GM18505 (cell line): ENCODE data around the gene STK25.
"Not testable (repeated sequence)": the region's sequence is repeated elsewhere in the genome, so short reads cannot be mapped to it uniquely, and the experiment has no call there.

Experiments used
- ATAC-seq: cut with Tn5 transposase; IDR thresholded peaks from one replicate; pipeline ENCODE4 v1.9.1; 2021; ENCODE audit not compliant: unreplicated experiment
- POLR2A ChIP-seq: IDR thresholded peaks from 4 replicates; pipeline ENCODE4 v1.6.1; 2011; ENCODE audit warnings: borderline replicate concordance; ENCODE audit not compliant: insufficient read depth, insufficient read length; ENCODE audit errors: extremely low read depth

STK25 gene

DNA sequence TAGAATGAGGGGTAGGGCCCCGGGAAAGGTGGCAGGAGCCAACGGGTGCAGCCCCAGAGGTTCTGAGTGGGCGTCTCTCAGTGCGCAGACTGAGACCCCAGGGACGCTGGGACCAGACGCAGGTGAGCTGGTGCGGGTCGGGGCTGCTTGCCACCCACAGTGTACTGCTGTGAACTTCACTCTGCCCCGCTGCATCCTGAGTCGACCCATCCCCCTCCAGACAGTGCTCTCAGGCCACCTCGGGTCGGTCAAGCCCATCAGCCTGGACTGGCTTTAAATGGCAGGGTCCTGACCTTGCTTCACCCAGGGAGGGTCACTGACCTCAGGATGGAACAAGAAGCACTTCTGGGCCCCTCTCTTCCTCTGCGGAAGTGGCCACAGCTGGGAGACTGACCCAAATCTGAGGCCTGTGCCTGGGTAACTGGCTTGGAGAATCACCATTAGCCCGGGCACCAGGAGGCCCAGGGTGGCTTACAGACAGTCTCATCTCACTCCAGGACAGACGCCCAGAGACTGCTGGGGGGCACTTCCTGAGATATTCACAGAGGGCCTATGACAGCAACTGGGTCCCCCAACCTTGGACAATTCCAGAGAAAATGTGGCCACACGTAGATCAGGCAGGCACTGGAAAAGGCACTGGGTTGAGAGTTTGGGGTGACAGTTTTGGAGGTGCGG is 26.5 kb upstream of the STK25 start:
- ATAC-seq = no peak
- no peak for TF ChIP-seq POLR2A

DNA sequence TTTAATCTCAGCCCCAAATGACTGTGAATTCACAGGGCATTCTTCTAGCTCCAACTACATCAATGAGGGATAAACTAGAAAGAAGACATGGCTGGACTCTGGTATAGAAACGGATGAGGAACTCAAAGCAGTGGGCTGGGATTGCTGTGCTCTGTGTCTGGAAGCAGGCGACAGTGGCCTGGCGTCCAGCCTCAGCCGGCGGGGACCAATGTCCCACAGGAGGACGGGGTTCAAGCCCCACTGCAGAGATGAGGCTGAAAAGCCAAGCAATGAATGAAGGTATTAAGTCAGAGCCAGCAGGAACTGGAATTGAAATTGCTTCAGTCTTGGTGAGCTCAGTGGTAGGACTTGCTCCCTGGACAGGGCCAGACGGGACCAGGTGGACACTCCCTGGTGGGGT is 25.9 kb upstream of the STK25 start:
- ATAC-seq = no peak
- TF ChIP-seq POLR2A = no peak

DNA sequence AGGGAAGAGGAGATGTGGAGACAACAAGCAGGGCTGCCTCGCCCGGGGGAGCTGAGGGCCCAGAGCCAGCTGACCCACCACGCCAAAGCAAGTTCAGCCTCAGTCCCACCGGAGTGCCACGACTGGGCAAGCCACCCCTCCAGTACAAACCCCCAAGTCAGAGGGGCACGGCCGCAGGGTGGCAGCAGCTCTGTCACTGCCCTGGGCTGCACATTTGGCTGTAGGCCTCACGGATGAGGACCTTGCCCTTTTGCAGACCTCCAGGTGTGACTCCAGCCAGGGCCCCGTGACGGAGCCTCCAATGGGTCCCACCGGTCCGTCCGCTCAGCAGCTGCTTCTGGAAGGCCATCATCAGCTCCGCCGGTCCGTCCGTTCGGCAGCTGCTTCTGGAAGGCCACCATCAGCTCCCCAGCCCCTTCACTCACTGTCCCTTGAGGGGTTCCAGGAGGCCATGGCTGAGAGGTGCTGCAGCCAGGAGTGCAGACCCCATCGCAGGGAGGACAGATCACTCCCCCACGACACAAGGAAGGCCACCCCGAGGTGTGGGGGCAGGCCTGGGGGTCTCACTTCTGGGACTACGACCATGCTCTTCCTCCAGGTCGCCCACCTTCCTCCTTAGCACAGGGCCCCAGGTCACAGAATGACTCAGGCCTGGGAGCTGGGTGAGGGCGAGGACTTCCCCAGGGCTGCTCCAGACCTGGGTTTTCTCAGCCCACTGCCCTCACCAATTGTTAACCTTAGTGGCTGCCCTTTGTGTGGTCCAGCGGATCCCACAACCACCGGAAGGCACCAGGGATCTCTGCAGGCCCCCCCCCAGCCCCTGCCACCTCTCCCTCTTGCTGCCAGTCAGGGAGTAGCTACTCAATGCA is 24.6 kb upstream of the STK25 start:
- TF ChIP-seq POLR2A = no peak
- no peak for ATAC-seq

DNA sequence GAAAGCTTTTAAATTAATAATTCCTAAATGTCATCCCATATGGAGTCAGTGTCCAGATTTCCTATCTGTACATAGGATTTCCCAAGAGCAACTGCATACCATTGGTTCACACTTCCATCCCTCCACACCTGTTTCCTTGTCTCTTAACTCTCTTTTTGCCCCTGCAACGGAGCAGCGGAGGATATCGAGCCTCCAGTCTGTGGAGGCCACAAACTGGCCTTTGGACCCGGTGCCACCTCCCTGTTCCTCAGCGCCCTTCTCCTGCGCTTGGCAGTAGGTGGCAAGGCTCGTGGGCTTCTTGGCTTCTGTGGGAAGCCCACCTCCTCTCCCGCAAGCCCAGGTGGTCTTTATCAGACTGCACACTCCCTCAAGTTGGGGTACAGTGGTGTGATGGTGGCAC is 23.8 kb upstream of the STK25 start:
- TF ChIP-seq POLR2A = no peak
- ATAC-seq = no peak

DNA sequence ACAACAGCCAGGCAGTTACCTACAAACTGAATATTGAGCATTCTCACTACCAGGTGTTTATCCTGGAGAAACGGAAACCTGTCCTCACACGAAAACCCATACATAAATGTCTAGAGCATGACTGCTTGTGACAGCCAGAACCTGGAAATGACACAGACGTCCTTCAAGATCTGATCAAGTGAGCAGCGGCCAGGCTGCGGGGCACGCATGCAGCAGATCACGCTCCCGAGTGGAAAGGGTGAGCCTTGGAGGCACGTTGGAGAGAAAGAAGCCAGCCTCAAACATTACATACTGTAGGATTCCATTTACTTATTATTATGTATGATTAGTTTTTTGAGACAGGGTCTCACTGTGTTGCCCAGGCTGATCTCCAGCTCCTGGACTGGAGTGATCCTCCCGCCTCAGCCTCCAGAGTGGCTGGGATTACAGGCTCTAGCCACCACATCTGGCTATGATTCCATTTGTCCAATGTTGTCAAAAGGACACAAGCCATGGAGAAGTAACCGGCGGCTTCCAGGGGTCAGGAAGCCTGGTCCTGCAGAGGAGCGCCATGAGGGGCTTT is 22.9 kb upstream of the STK25 start:
- TF ChIP-seq POLR2A = no peak
- no peak for ATAC-seq

DNA sequence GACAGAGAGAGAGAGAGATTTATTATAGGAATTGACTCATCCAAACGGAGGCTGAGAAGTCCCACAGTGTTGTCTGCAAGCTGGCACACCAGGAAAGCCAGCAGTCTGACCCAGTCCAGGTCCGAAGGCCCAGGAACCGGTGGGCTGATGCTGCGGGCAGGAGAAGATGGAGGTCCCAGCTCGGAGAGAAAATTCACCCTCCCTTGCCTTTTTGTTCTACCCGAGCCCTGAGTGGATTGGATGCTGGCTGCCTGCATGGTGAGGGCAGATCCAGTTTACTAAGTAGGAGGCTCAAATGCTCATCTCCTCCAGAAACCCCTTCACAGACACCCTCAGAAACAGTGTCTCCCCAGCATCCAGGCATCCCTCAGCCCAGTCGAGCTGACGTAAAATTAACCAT is 22.2 kb upstream of the STK25 start:
- TF ChIP-seq POLR2A = no peak
- ATAC-seq = no peak

DNA sequence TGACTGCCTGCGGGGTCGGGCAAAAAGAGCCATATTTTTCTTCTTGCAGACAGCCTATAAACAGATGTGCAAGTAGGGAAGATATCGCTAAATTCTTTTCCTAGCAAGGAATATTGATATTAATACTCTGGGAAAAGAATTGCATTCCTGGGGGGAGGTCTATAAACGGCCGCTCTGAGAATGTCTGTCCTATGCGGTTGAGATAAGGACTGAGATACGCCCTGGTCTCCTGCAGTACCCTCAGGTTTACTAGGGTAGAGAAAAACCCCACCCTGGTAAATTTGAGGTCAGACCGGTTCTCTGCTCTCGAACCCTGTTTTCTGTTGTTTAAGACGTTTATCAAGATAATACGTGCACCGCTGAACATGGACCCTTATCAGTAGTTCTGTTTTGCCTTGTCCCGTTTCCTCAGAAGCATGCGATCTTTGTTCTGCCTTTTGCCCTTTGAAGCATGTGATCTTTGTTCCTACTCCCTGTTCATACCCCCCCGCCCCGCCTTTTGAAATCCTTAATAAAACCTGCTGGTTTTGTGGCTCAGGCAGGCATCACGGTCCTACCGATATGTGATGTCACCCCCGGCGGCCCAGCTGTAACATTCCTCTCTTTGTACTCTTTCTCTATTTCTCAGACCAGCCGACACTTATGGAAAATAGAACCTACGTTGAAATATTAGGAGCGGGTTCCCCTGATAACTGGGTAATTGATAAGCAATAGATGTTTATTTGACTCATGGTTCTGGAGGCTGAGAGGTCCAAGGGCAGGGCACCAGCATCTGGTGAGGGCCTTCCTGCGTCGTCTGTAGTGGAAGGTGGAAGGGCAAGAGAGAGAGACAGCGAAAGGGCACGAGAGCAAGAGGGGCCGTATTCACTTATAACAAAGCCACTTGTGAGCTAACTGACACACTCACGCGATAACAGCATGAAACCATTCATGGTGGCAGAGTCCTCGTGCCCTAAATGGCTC is 17.7 kb upstream of the STK25 start:
- not testable (repeated sequence) for ATAC-seq

DNA sequence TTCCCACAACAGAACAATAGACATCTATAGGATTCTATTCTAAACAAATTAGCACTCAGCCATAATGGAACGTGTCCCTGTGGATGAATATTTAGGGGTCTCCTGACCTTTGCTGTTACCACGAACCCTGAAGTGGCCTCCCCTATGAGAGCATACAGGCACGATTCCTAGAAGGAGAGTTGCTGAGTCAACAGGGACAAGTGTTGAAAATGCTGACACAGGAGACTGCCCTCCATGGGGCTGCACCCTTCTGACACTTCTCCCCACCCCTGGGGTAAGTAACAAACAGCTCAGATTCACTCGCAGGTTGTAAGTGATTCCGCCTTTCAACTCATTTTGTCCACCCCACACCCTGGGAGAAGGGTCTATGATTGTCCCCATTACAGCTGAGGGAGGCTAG is 14.1 kb upstream of the STK25 start:
- TF ChIP-seq POLR2A = no peak
- no peak for ATAC-seq

DNA sequence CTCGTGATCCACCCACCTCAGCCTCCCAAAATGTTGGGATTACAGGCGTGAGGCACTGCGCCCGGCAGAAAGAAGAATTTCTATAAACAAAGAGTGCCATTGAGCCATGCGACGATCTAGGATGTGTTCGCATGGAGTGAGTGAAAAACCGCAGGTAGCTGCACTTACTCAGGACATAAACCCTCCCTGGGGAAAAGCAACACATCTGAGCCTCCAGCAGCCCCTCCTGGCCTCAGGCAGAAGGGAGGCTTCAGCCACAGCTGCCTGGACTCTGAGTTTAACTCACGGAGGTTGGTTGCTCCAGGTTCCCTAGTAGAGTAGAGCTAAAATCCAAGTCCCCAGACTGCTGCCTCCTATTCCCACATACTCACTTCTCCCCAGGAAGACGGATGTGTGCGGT is 11.3 kb upstream of the STK25 start:
- no peak for TF ChIP-seq POLR2A
- ATAC-seq = no peak

DNA sequence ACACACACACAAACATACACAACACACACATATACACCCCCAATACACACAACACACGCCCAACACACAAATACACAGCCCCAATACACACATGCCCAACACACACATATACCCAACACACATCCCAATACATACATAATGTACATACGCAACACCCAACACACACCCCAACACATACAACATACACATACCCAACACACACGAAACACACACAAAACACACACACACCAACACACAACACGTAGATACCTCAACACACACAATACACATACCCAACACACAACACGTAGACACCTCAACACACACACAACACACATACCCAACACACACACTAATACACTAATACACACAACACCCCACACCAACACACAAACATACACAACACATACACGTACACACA is 8.9 kb upstream of the STK25 start:
- no peak for TF ChIP-seq POLR2A
- ATAC-seq = no peak

DNA sequence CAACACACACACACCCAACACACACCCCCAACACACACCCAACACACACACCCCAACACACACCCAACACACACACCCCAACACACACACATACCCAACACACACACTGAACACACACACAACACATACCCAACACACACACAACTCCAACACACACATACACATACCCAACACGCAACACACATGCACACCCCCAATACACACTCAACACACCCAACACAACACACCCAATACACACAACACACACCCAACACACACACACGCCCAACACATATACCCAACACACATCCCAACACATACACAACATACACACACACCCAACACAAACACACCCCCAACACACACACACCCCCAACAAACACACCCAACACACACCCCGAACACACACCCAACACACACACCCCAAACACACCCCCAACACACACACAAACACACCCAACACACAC is 8.2 kb upstream of the STK25 start:
- no peak for TF ChIP-seq POLR2A
- no peak for ATAC-seq

DNA sequence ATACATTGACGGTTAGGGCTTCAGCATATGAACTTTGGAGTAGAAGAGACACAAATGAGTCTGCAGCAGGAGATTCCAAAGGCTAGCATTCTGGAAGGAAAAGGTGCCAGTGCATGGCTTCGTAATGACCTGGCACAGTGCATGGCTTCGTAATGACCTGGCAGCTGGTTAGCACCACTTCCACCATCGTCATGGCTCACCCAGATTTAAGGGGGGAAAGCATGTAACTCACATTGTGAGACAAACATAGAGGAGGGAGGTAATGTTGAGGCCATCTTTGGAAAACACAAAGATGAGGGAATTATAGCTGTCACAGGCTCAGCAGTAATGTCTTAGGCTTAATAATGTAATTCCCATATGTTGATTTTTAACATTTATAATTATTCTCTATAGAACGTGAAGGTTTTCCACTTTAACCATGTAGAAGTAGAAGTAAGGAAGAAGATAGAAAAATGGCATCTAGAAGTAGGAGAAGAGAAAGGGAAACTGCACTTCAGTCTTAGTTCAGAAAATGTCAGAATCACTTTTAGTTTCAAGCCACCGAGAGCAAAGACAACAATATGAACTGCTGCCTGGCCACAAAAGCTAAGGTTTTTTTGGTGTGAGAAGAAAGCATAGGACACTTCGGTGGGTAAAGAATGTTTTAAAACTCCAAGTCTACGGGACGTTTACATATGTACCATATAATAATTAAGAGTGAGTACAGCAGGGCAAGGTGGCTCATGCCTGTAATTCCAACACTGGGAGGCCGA is 6.8 kb upstream of the STK25 start:
- no peak for ATAC-seq
- no peak for TF ChIP-seq POLR2A
